Gastrocnemius medialis (tissue), 4 donors: ENCODE results near the gene RNF144A. TPM values are rescaled to one million over a fixed set of nuclear protein-coding genes. Genes with fewer than 3 reads are reported as not detected.

Source experiments
- ATAC-seq, 2 donors: fragments of 150-250 bp; one replicate each; pipeline ENCODE4 v1.9.1; 2016
- DNase-seq, 2 donors: peaks; one replicate each; pipeline ENCODE4 v3.0.0-alpha.2; 2019
- H3K27ac ChIP-seq, 4 donors: fragments of 200-600 bp; sonication (generic); 1 replicate in 1 of 4; 2 replicates in 3 of 4; pipeline ENCODE4 v1.5.1; 2016 to 2018; ENCODE audit warnings: mild to moderate bottlenecking in 2 of 4, moderate library complexity in 1 of 4
- H3K27me3 ChIP-seq, 3 donors: fragments of 200-600 bp; sonication (generic) in 2 of 3; 1 replicate in 1 of 3; 2 replicates in 2 of 3; pipeline versions ENCODE4 v1.5.1 to v1.6.0; 2016 to 2019; ENCODE audit warnings: mild to moderate bottlenecking in 1 of 3, moderate library complexity in 1 of 3
- H3K36me3 ChIP-seq, 2 donors: fragments of 200-600 bp; sonication (generic) in 1 of 2; one replicate each; pipeline ENCODE4 v1.5.1; 2017 to 2018
- H3K4me1 ChIP-seq, 2 donors: fragments of 200-600 bp; sonication (generic) in 1 of 2; one replicate each; pipeline ENCODE4 v1.5.1; 2016 to 2017; ENCODE audit warnings: mild to moderate bottlenecking in 2 of 2
- H3K4me3 ChIP-seq, 4 donors: fragments of 200-600 bp; sonication (generic) in 3 of 4; 1 replicate in 1 of 4; 2 replicates in 3 of 4; pipeline ENCODE4 v1.5.1; 2016 to 2019; ENCODE audit warnings: mild to moderate bottlenecking in 2 of 4
- H3K9me3 ChIP-seq, 3 donors: fragments of 200-600 bp; sonication (generic) in 2 of 3; 1 replicate in 1 of 3; 2 replicates in 2 of 3; pipeline ENCODE4 v1.5.1; 2016 to 2019
- POLR2A ChIP-seq, 2 donors: fragments of 450-650 bp; IDR thresholded peaks; one replicate each; pipeline ENCODE4 v1.6.1; 2017; ENCODE audit warnings: antibody characterized with exemption in 2 of 2, mild to moderate bottlenecking in 2 of 2, moderate library complexity in 2 of 2
- in situ Hi-C, 4 donors: fragments of 200-750 bp; cut with MboI; loops; one replicate each; pipeline versions ENCODE4 v1.15.0 to v1.8.0; 2017; ENCODE audit warnings: low sequenced_read_pairs in 4 of 4
- intact Hi-C: fragments of 100-400 bp; cut with DNase I; formaldehyde crosslinking; loops from one replicate; pipeline ENCODE4 v1.15.1; 2023; ENCODE audit warnings: low total_unique reads
- total RNA-seq, 4 donors: library from RNA; depleted of rRNA; stranded (reverse); fragments of >200 nt; gene quantifications; one replicate each; pipeline versions ENCODE4 v1.1.0 to v1.2.3, GENCODE V29; 2016

Gene RNF144A
- total RNA-seq, 4 donors from 2014 or later = 4.9 to 16.2 (median 10.2) TPM

DNA sequence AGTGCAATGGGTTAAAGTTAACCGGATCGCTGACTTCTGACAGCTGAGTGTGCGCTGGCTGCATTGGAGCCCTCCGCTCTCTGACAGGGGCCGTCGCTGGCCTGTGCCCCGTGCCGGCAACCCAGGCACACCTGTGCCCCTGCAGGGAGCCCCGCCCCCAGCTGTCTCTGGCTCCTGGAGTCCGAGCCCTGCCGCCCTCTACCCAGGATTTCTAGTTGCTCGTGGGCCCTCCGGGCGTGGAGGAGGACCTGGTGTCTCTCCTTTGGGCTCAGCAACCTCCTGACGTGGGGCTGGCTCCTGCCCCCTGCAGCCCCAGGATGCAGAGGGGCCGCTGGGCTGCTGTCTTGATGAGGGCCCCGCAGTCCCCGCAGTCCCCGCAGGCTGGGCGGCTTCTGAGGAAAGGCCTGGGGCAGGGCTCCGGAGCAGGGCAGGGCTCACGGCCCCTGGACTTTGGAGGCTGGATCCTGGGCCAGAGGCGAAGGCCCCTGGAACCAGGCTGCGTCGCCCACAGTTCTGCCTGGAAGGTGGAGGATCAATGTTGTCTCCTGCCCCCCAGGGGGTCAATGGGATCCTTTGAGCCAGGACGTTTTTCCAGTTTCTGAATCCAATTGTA is 172.8 kb downstream of the RNF144A start:
- ATAC-seq (no peak), DNase-seq (no peak)
- H3K4me1 ChIP-seq = no peaks in the 10 kb centered on the region
- no peak for TF ChIP-seq POLR2A (IDR thresholded peaks at IDR 0.05)
- H3K36me3 ChIP-seq = no peaks in the 10 kb centered on the region
- no peaks in the 10 kb centered on the region for H3K9me3 ChIP-seq
- no peaks in the 10 kb centered on the region for H3K27me3 ChIP-seq
- no peak overlapping the region for H3K4me3 ChIP-seq
- intact Hi-C loops (no loop called here), in situ Hi-C loops (loop anchor here (25.0 kb wide), 1 partner anchor 1597 kb away; the partner anchor contains the start of gene ID2 (in 4 of the 4))
- H3K27ac ChIP-seq = no peak overlapping the region

DNA sequence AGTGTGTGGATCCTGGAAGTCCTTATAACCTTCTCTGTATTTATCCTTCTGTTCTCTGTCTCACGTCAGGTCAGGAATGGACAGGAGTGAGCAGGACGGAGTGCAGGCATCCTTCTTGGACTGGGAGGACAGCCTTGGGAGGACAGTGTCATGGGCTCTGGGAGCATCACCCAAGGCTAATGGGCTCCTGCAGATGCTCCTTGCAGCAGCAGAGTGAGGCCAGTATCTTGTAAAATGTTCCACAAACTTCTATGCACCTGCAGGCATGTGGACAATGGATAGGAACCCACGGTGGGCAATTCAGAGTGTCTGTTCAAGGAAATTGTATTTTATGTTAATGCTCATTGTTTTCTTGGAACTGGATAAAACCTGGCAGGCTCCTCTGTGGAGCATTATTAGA is 176.2 kb downstream of the RNF144A start:
- peaks cover 2 to 3% of the 10 kb centered on the region in 2 donors for H3K4me1 ChIP-seq
- no peaks in the 10 kb centered on the region for H3K9me3 ChIP-seq
- ATAC-seq = no peak
- no peak for DNase-seq
- no peak for TF ChIP-seq POLR2A (IDR thresholded peaks at IDR 0.05)
- in situ Hi-C loops (loop anchor here (25.0 kb wide), 1 partner anchor 1594 kb away; the partner anchor contains the start of gene ID2 (in 4 of the 4)), intact Hi-C loops (no loop called here)
- no peak overlapping the region for H3K27ac ChIP-seq
- H3K27me3 ChIP-seq = no peaks in the 10 kb centered on the region
- no peaks in the 10 kb centered on the region for H3K36me3 ChIP-seq
- no peak overlapping the region for H3K4me3 ChIP-seq

Other genes with a start within 250 kb of the RNF144A start
- gene CMPK2, start 51.5 kb upstream of the RNF144A start, total RNA-seq = 10 to 100 TPM in 1 of 4 donors, 1 to 10 TPM in 3; 2.1 to 12.2 (median 3.3) TPM
- 1 to 10 TPM; 1.2 to 4.2 (median 2.9) TPM for gene RSAD2, start 39.6 kb upstream of the RNF144A start, total RNA-seq